Pancreas (tissue), 10 donors: ENCODE results near the gene WWC2. TPM values are rescaled to one million over a fixed set of nuclear protein-coding genes. Genes with fewer than 3 reads are reported as not detected.

Experiments
- ATAC-seq, 4 donors: fragments of 200-7000 bp; cut with Tn5 transposase; one replicate each; pipeline versions ENCODE4 v1.8.0 to v1.9.1; 2020; ENCODE audit warnings: mild to moderate bottlenecking in 4 of 4, moderate library complexity in 4 of 4
- DNase-seq, 6 donors: peaks; one replicate each; pipeline ENCODE4 v3.0.0-alpha.2; 2020
- FAIRE-seq: peaks from 2 replicates; lab custom pipeline; 2012; peaks lifted over from hg19 to GRCh38; lab: Jason Lieb, UNC
- H3K27ac ChIP-seq, 4 donors: fragments of 200-600 bp; sonication (generic); 1 replicate in 3 of 4; 2 replicates in 1 of 4; pipeline versions ENCODE4 v1.5.0 to v1.8.0; 2020
- H3K27me3 ChIP-seq, 4 donors: fragments of 200-600 bp; one replicate each; pipeline ENCODE4 v1.8.0; 2021
- H3K36me3 ChIP-seq, 3 donors: fragments of 200-600 bp; sonication (generic) in 1 of 3; one replicate each; pipeline versions ENCODE4 v1.5.0 to v1.8.0; 2020 to 2021
- H3K4me1 ChIP-seq, 3 donors: fragments of 200-600 bp; one replicate each; pipeline ENCODE4 v1.8.0; 2021
- H3K4me3 ChIP-seq, 4 donors: fragments of 200-600 bp; sonication (generic) in 2 of 4; one replicate each; pipeline versions ENCODE4 v1.5.0 to v1.8.0; 2020 to 2021
- H3K9me3 ChIP-seq, 4 donors: fragments of 200-600 bp; one replicate each; pipeline ENCODE4 v1.8.0; 2021
- WGBS, 2 donors: extraction: QIAGEN DNeasy Blood & Tissue Kit; methylation state at CpG; one replicate each; pipeline ENCODE4 v1.1.7; 2013; 5-methylcytosine and 5-hydroxymethylcytosine counted together
- intact Hi-C, 3 donors: fragments of 100-400 bp; cut with DNase I; formaldehyde crosslinking; loops; one replicate each; pipeline versions ENCODE4 v1.11.1 to v1.14.2; 2022
- polyA plus RNA-seq, 2 donors: library from polyadenylated mRNA; stranded (reverse); fragments of 200-250 nt; gene quantifications; one replicate each; pipeline ENCODE4 v1.2.3, GENCODE V29; 2013
- total RNA-seq, 6 donors: library from RNA; stranded (reverse); fragmentation: NEBNext Ultra II Directional in 4 of 6; extraction: Animal tissue kit (Norgen Biotek cat#: 25700) in 4 of 6; gene quantifications; one replicate each; pipeline versions ENCODE4 v1.2.1 to v1.2.4, GENCODE V29; 2021 to 2023
- TF ChIP-seq, protein P1 (sequence below), 4 donors: fragments of 200-600 bp; sonication (generic) in 3 of 4; IDR thresholded peaks; one replicate each; pipeline versions ENCODE4 v1.5.0 to v1.8.0; 2021; ENCODE audit warnings: antibody characterized with exemption in 4 of 4
- donor health status: healthy with polysubstance abuse.
- donor health status: DM: no; HTN: no; CAD: no; lungs with moderate emphysema.
- donor health status: DM: no; HTN: no; CAD: no.
- donor health status: control.
- donor health status: control.
- donor health status: Bipolar disorder and iron deficiency.
- donor health status: DM: yes; HTN: yes; CAD: no.
- donor health status: DM: no; HTN: no; CAD: no.
- donor health status: DM: no; HTN: no; CAD: no.
- donor health status: DM: yes; HTN: yes; CAD: no.

WWC2 gene
- total and polyA plus RNA-seq, 8 donors: 4.4 to 27.5 (median 16.9) TPM

- Histone ChIP-seq H3K27ac (no peak overlapping the region), H3K9me3 (no peaks in the 10 kb centered on the region), H3K4me3 (no peak overlapping the region), H3K27me3 (no peaks in the 10 kb centered on the region), H3K4me1 (no peaks in the 10 kb centered on the region), H3K36me3 (no peaks in the 10 kb centered on the region)
- intact Hi-C loops: no loop called here
- 80 to 82% methylated on average over 8 of the region's 8 CpGs for WGBS, 2 donors
- TF ChIP-seq, protein P1, sequence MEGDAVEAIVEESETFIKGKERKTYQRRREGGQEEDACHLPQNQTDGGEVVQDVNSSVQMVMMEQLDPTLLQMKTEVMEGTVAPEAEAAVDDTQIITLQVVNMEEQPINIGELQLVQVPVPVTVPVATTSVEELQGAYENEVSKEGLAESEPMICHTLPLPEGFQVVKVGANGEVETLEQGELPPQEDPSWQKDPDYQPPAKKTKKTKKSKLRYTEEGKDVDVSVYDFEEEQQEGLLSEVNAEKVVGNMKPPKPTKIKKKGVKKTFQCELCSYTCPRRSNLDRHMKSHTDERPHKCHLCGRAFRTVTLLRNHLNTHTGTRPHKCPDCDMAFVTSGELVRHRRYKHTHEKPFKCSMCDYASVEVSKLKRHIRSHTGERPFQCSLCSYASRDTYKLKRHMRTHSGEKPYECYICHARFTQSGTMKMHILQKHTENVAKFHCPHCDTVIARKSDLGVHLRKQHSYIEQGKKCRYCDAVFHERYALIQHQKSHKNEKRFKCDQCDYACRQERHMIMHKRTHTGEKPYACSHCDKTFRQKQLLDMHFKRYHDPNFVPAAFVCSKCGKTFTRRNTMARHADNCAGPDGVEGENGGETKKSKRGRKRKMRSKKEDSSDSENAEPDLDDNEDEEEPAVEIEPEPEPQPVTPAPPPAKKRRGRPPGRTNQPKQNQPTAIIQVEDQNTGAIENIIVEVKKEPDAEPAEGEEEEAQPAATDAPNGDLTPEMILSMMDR (IDR thresholded peaks at IDR 0.05): no peak
- DNase-seq (no peak), FAIRE-seq (no peak), ATAC-seq (no peak)
Observed at GRCh38 chr4:183347146-183347545, 248.1 kb downstream of the WWC2 start.

GRCh38 chr4:183347566-183347965, 248.5 kb downstream of the WWC2 start:
- TF ChIP-seq, protein P1 (IDR thresholded peaks at IDR 0.05): no peak
- FAIRE-seq (no peak), ATAC-seq (no peak), DNase-seq (no peak)
- no peaks in the 10 kb centered on the region for H3K4me1 ChIP-seq
- intact Hi-C loops: no loop called here
- no peaks in the 10 kb centered on the region for H3K27me3 ChIP-seq
- 76 to 81% methylated on average over 4 of the region's 4 CpGs for WGBS, 2 donors
- H3K9me3 ChIP-seq: no peaks in the 10 kb centered on the region
- H3K27ac ChIP-seq: no peak overlapping the region
- H3K4me3 ChIP-seq: no peak overlapping the region
- H3K36me3 ChIP-seq: no peaks in the 10 kb centered on the region

- Histone ChIP-seq H3K9me3 (no peaks in the 10 kb centered on the region), H3K36me3 (no peaks in the 10 kb centered on the region), H3K27ac (no peak overlapping the region), H3K4me3 (no peak overlapping the region), H3K4me1 (no peaks in the 10 kb centered on the region), H3K27me3 (no peaks in the 10 kb centered on the region)
- WGBS, 2 donors: 82 to 87% methylated on average over 12 of the region's 12 CpGs
- TF ChIP-seq, protein P1 (IDR thresholded peaks at IDR 0.05): no peak
- FAIRE-seq (no peak), DNase-seq (no peak), ATAC-seq (no peak)
- intact Hi-C loops: no loop called here
Observed at GRCh38 chr4:183348136-183348535, 249.1 kb downstream of the WWC2 start.

GRCh38 chr4:183348706-183349659, 249.9 kb downstream of the WWC2 start:
- DNase-seq (no peak), FAIRE-seq (no peak), ATAC-seq (peak in 2 of 4 donors; percentile 62 to 76)
- Histone ChIP-seq H3K9me3 (no peaks in the 10 kb centered on the region), H3K36me3 (no peaks in the 10 kb centered on the region), H3K4me1 (no peaks in the 10 kb centered on the region), H3K27me3 (no peaks in the 10 kb centered on the region), H3K4me3 (no peak overlapping the region), H3K27ac (no peak overlapping the region)
- TF ChIP-seq, protein P1 (IDR thresholded peaks at IDR 0.05): no peak
- intact Hi-C loops: no loop called here
- WGBS, 2 donors: 69 to 76% methylated on average over 17 of the region's 17 CpGs

GRCh38 chr4:183349673-183350072, 250.6 kb downstream of the WWC2 start:
- ATAC-seq: no peak
- Histone ChIP-seq H3K4me1 (peaks cover 0 to 5% (median 4%) of the 10 kb centered on the region in 3 donors), H3K27ac (no peak overlapping the region), H3K4me3 (no peak overlapping the region), H3K9me3 (no peaks in the 10 kb centered on the region), H3K36me3 (no peaks in the 10 kb centered on the region), H3K27me3 (no peaks in the 10 kb centered on the region)
- TF ChIP-seq, protein P1 (IDR thresholded peaks at IDR 0.05): no peak
- DNase-seq: no peak
- 89 to 92% methylated on average over 9 of the region's 9 CpGs for WGBS, 2 donors
- FAIRE-seq: no peak
- intact Hi-C loops: no loop called here
